Thyroid gland (tissue), 4 donors: ENCODE data around the gene SUGCT.

Source experiments
- CTCF ChIP-seq, 6 experiments: fragments of 200-600 bp in 3 of 6; fragments of 450-650 bp in 3 of 6; sonication (generic) in 3 of 6; IDR thresholded peaks; one replicate each; pipeline ENCODE4 v1.5.1; 2016 to 2019; ENCODE audit warnings: antibody characterized with exemption in 6 of 6, mild to moderate bottlenecking in 2 of 6, inconsistent platforms in 1 of 6, moderate library complexity in 1 of 6
- POLR2A ChIP-seq, 2 donors: fragments of 450-650 bp; IDR thresholded peaks; one replicate each; pipeline ENCODE4 v1.6.1; 2017; ENCODE audit warnings: antibody characterized with exemption in 2 of 2, mild to moderate bottlenecking in 2 of 2, moderate library complexity in 1 of 2

- TF ChIP-seq CTCF (IDR thresholded peaks at IDR 0.05) (no peak), POLR2A (IDR thresholded peaks at IDR 0.05) (no peak)
These were observed 567.2 kb downstream of the SUGCT start for GRCh38 chr7:40701836-40702551.
